Large intestine (tissue), 3 donors: Measurements from ENCODE around the gene NADSYN1. TPM values are rescaled to one million over a fixed set of nuclear protein-coding genes. Genes with fewer than 3 reads are reported as not detected.

Source experiments
- DNase-seq, 2 donors: peaks; one replicate each; pipeline versions ENCODE4 v3.0.0 to v3.0.0-alpha.2; 2013
- H3K27ac ChIP-seq: one replicate; pipeline ENCODE4 v1.5.1; 2013; ENCODE audit warnings: low read length
- H3K27me3 ChIP-seq: 2 replicates; pipeline ENCODE4 v1.6.1; 2013; ENCODE audit warnings: low read length; ENCODE audit not compliant: control insufficient read depth, insufficient read depth
- H3K36me3 ChIP-seq: 2 replicates; pipeline ENCODE4 v1.6.1; 2013; ENCODE audit warnings: low read length; ENCODE audit not compliant: control insufficient read depth, insufficient read depth
- H3K4me1 ChIP-seq: one replicate; pipeline ENCODE4 v1.6.1; 2013; ENCODE audit warnings: low read length; ENCODE audit not compliant: control insufficient read depth, insufficient read depth
- H3K4me3 ChIP-seq: one replicate; pipeline ENCODE4 v1.5.1; 2013; ENCODE audit warnings: low read length
- H3K9me3 ChIP-seq: one replicate; pipeline ENCODE4 v1.6.1; 2013; ENCODE audit warnings: mild to moderate bottlenecking, low read depth, low read length, moderate library complexity; ENCODE audit not compliant: control insufficient read depth
- WGBS: methylation state at CpG from one replicate; pipeline ENCODE4 v1.1.5; 2013; ENCODE audit warnings: low lambda C conversion rate; ENCODE audit not compliant: insufficient coverage; 5-methylcytosine and 5-hydroxymethylcytosine counted together
- polyA plus RNA-seq: library from polyadenylated mRNA; unstranded; fragments of 120-200 nt; gene quantifications from one replicate; pipeline ENCODE4 v1.2.1, GENCODE V29; 2013

NADSYN1 gene
- polyA plus RNA-seq, 1 donor: 85.4 TPM

- Histone ChIP-seq H3K27me3 (no peaks in the 10 kb centered on the region), H3K27ac (no peak overlapping the region), H3K36me3 (peaks cover 60% of the 10 kb centered on the region), H3K9me3 (peaks cover 3% of the 10 kb centered on the region), H3K4me3 (no peak overlapping the region), H3K4me1 (peaks cover 17% of the 10 kb centered on the region)
- no peak for DNase-seq
- WGBS: no CpG with 5 or more reads among the region's 10 CpGs
These were observed 3.8 kb downstream of the NADSYN1 start for GRCh38 chr11:71456831-71457230.

DNA sequence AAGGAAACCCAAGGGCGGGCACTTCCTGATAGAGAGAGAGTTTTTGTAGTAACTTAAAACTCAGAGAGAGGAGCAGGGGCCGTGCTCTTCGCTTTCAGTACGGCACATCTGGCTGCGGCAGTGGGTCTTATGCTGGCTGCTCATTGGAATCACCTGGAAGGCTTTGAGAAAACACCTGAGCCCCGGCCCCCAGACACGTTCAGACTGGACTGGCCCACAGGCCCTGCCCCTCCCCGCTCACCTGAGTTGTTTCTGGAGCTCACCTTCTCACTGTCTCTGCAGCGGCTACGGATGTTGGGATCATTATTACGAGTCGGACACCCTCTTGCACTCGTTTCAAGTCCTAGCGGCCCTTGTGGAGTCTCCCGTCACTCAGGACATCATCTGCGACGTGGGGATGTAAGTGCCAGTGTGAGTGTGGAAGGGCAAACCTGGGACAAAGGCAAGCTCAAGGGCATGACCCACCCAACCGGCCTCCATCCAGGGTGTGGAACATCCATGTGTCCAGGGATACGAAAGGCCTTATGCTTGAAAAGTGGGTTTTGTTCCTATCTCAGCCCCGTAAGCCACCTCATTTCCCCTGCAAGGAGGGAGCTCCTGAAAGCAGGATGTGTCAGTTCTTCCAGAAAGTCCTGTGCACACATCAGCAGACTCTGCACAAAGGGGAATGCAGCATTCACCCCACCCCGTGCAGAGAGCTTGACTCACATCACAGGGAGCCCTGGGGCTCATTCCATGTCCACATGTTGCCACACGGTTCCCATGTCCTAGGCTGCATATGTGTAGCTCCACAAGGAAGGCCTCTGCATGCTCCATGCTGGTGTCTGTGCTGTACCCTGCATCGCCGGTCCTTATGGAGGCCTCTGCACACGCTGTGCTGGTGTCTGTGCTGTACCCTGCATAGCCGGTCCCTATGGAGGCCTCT is 5.4 kb downstream of the NADSYN1 start:
- WGBS: no CpG with 5 or more reads among the region's 26 CpGs
- no peak for DNase-seq
- H3K27ac ChIP-seq: no peak overlapping the region

GRCh38 chr11:71459076-71459766 is 6.2 kb downstream of the NADSYN1 start:
- Histone ChIP-seq H3K4me3 (no peak overlapping the region), H3K36me3 (peaks cover 71% of the 10 kb centered on the region), H3K4me1 (peaks cover 4% of the 10 kb centered on the region), H3K9me3 (no peaks in the 10 kb centered on the region), H3K27ac (no peak overlapping the region), H3K27me3 (no peaks in the 10 kb centered on the region)
- no peak for DNase-seq
- 90% methylated on average over 2 of the region's 23 CpGs for WGBS

More for the DNA sequence above, 5.4 kb downstream of the NADSYN1 start:
- Histone ChIP-seq H3K9me3 (no peaks in the 10 kb centered on the region), H3K4me1 (peaks cover 11% of the 10 kb centered on the region), H3K4me3 (no peak overlapping the region), H3K27me3 (no peaks in the 10 kb centered on the region), H3K36me3 (peaks cover 66% of the 10 kb centered on the region)

GRCh38 chr11:71459767-71460320 is 6.8 kb downstream of the NADSYN1 start:
- H3K4me1 ChIP-seq: no peaks in the 10 kb centered on the region
- H3K4me3 ChIP-seq: no peak overlapping the region
- 80% methylated on average over 1 of the region's 11 CpGs for WGBS
- H3K9me3 ChIP-seq: no peaks in the 10 kb centered on the region
- no peak for DNase-seq
- no peak overlapping the region for H3K27ac ChIP-seq
- no peaks in the 10 kb centered on the region for H3K27me3 ChIP-seq
- H3K36me3 ChIP-seq: peaks cover 74% of the 10 kb centered on the region

DNA sequence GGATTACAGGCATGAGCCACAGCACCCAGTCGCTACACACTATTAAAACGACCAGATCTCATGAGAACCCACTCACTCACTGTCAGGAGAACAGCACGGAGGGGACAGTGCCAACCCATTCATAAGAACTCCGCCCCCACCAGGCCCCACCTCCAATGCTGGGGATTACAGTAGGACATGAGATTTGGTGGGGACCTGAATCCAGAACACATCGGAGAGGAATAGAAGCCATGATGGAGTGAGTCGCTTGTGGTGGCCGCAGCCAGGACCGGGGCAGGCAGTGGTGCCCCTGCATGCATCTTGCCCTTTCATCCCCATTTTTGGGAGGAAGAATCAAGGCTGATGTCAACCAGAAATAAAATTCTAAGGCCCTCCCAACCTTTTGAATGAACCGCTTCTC is 8.7 kb downstream of the NADSYN1 start:
- Histone ChIP-seq H3K27me3 (no peaks in the 10 kb centered on the region), H3K27ac (no peak overlapping the region), H3K4me3 (no peak overlapping the region), H3K36me3 (peaks cover 69% of the 10 kb centered on the region), H3K9me3 (no peaks in the 10 kb centered on the region), H3K4me1 (no peaks in the 10 kb centered on the region)
- WGBS: no CpG with 5 or more reads among the region's 9 CpGs
- no peak for DNase-seq

- Histone ChIP-seq H3K36me3 (peaks cover 66% of the 10 kb centered on the region), H3K4me1 (peaks cover 3% of the 10 kb centered on the region), H3K9me3 (no peaks in the 10 kb centered on the region), H3K27me3 (no peaks in the 10 kb centered on the region), H3K4me3 (no peak overlapping the region), H3K27ac (no peak overlapping the region)
- WGBS: no CpG with 5 or more reads among the region's 11 CpGs
- no peak for DNase-seq
These were observed 9.7 kb downstream of the NADSYN1 start for GRCh38 chr11:71462726-71463125.

DNA sequence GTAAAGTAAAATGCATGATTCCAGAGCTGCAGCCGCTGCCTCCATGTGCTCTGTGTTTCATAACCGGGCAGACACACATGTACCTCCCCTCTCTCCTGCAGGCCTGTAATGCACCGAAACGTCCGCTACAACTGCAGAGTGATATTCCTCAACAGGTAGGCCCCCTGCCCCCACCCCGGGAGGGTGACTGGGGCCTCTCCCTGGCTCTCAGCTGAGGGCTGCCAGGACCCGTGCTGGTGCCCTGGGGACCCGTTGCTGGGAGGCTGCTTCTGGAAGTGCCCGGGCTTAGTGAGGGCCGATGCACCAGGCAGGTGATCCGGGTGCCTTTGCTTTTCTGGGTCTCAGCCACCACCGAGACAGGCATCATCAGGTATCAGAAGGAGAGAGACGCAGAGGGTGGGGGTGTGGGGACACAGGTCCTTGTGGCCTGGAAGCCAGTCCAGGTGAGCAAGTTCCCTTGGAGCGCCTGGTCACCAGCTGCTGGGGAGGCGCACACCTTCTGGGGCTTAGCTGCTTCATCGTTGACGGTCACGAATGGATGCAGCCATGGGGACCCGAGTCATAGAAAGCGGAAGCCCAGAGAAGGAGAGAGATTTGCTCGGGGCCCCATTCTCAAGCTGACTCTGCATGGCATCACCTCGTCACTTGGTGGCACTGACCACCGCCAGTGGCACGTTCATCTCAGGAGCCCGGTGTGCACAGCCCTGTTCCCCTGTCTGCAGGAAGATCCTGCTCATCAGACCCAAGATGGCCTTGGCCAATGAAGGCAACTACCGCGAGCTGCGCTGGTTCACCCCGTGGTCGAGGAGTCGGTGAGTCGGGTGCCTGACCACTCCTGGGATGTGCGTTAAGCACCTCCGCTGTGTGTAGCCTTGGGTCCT is 10.6 kb downstream of the NADSYN1 start:
- Histone ChIP-seq H3K9me3 (no peaks in the 10 kb centered on the region), H3K27ac (no peak overlapping the region)

DNA sequence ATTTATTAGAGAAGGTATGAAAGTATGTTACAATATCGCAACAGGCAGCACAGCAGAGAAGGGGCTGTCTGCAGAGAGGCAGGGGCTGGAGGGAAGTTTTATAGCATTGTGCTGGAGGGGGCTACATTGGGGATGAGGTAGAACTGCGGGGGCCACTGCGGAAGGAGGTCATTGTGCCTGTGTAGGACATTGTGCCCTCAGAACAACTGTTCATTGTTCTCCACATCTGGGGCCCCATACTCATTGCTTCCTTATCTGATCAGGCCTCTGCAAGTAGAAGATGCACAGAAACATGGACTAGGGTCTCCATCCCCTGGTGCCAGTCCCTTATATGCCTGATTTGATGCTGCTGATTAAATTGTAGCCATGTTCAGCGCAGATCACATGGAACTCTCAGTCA is 12.1 kb downstream of the NADSYN1 start:
- WGBS: 83% methylated on average over 1 of the region's 4 CpGs
- peaks cover 45% of the 10 kb centered on the region for H3K36me3 ChIP-seq

More for the DNA sequence above, 10.6 kb downstream of the NADSYN1 start:
- peaks cover 60% of the 10 kb centered on the region for H3K36me3 ChIP-seq
- no peak overlapping the region for H3K4me3 ChIP-seq
- WGBS: 100% methylated on average over 1 of the region's 34 CpGs
- DNase-seq: no peak
- H3K4me1 ChIP-seq: peaks cover 3% of the 10 kb centered on the region
- H3K27me3 ChIP-seq: no peaks in the 10 kb centered on the region

GRCh38 chr11:71466358-71466757 is 13.4 kb downstream of the NADSYN1 start:
- no peak overlapping the region for H3K27ac ChIP-seq
- H3K9me3 ChIP-seq: no peaks in the 10 kb centered on the region
- H3K4me1 ChIP-seq: peaks cover 3% of the 10 kb centered on the region
- H3K36me3 ChIP-seq: peaks cover 38% of the 10 kb centered on the region
- DNase-seq: no peak
- no peak overlapping the region for H3K4me3 ChIP-seq
- no CpG with 5 or more reads among the region's 9 CpGs for WGBS
- H3K27me3 ChIP-seq: no peaks in the 10 kb centered on the region

More for the DNA sequence above, 12.1 kb downstream of the NADSYN1 start:
- Histone ChIP-seq H3K9me3 (no peaks in the 10 kb centered on the region), H3K4me1 (peaks cover 3% of the 10 kb centered on the region), H3K27me3 (no peaks in the 10 kb centered on the region), H3K27ac (no peak overlapping the region), H3K4me3 (no peak overlapping the region)
- no peak for DNase-seq
